PC-9 (cell line): ENCODE results near the gene PHF20. TPM values are rescaled to one million over a fixed set of nuclear protein-coding genes. Genes with fewer than 3 reads are reported as not detected.

ENCODE experiments used
- BruUV-seq: library from RNA; stranded (reverse); fragments of 400-500 nt; replicated peaks from 2 replicates; lab custom pipeline; 2021; lab: Mats Ljungman, UMichigan
- CTCF ChIA-PET: fragments of 300-600 bp; sonication (Branson Sonifier 250); formaldehyde crosslinking; loops from one replicate; lab custom pipeline; 2022; ENCODE audit warnings: antibody characterized with exemption; lab: Charles Lee
- POLR2A ChIA-PET: fragments of 300-600 bp; sonication (Branson Sonifier 250); formaldehyde crosslinking; loops from one replicate; lab custom pipeline; 2022; ENCODE audit warnings: antibody characterized with exemption; ENCODE audit not compliant: unreplicated experiment; lab: Charles Lee
- DNase-seq, 2 experiments: peaks; one replicate each; pipeline versions ENCODE4 v3.0.0 to v3.0.0-alpha.2; 2015 to 2022; ENCODE audit warnings: mixed read lengths in 1 of 2
- H2AFZ ChIP-seq: fragments of 200-600 bp; sonication (generic); 2 replicates; pipeline ENCODE4 v1.8.1; 2017; ENCODE audit warnings: antibody characterized with exemption
- H3F3A ChIP-seq: fragments of 200-600 bp; sonication (generic); 2 replicates; pipeline ENCODE4 v1.8.1; 2017; ENCODE audit warnings: antibody characterized with exemption, mild to moderate bottlenecking, low read depth; ENCODE audit not compliant: insufficient read depth
- H3K27ac ChIP-seq: fragments of 200-600 bp; sonication (generic); 2 replicates; pipeline ENCODE4 v1.6.1; 2016; ENCODE audit warnings: mixed run types
- H3K27me3 ChIP-seq: fragments of 200-600 bp; sonication (generic); 2 replicates; pipeline ENCODE4 v1.6.1; 2016; ENCODE audit warnings: low read depth, mixed run types; ENCODE audit not compliant: insufficient read depth
- H3K36me3 ChIP-seq: fragments of 200-600 bp; sonication (generic); 2 replicates; pipeline ENCODE4 v1.6.1; 2016; ENCODE audit warnings: low read depth, mixed run types
- H3K4me1 ChIP-seq: fragments of 200-600 bp; sonication (generic); replicated peaks from 2 replicates; pipeline ENCODE4 v1.6.1; 2016; ENCODE audit warnings: mixed run types; ENCODE audit not compliant: insufficient read depth
- H3K4me2 ChIP-seq: fragments of 200-600 bp; sonication (generic); 2 replicates; pipeline ENCODE4 v1.6.1; 2017; ENCODE audit warnings: mixed run types
- H3K4me3 ChIP-seq: fragments of 200-600 bp; sonication (generic); 2 replicates; pipeline ENCODE4 v1.6.1; 2016; ENCODE audit warnings: mixed run types
- H3K79me2 ChIP-seq: fragments of 200-600 bp; sonication (generic); 2 replicates; pipeline ENCODE4 v1.6.1; 2017; ENCODE audit warnings: low read depth, mixed run types
- H3K9me2 ChIP-seq: fragments of 200-600 bp; sonication (generic); 2 replicates; pipeline ENCODE4 v1.8.1; 2017; ENCODE audit warnings: mild to moderate bottlenecking; ENCODE audit not compliant: insufficient read depth
- H3K9me3 ChIP-seq: fragments of 200-600 bp; sonication (generic); 2 replicates; pipeline ENCODE4 v1.8.1; 2016; ENCODE audit warnings: low read depth; ENCODE audit not compliant: insufficient read depth
- H4K20me1 ChIP-seq: fragments of 200-600 bp; sonication (generic); 2 replicates; pipeline ENCODE4 v1.8.1; 2017; ENCODE audit not compliant: insufficient read depth
- EZH2 ChIP-seq: fragments of 200-600 bp; sonication (generic); IDR thresholded peaks from 2 replicates; pipeline ENCODE4 v1.8.0; 2017; ENCODE audit warnings: antibody characterized with exemption, low read depth
- intact Hi-C: fragments of 100-400 bp; cut with micrococcal nuclease; formaldehyde crosslinking; loops from one replicate; pipeline ENCODE4 v1.10.0; 2022; ENCODE audit not compliant: unreplicated experiment
- total RNA-seq: library from RNA; stranded (reverse); gene quantifications from 2 replicates; pipeline ENCODE4 v1.2.3, GENCODE V29; 2021
- TF ChIP-seq, protein P1 (sequence below): fragments of 200-600 bp; sonication (generic); conservative IDR thresholded peaks from 2 replicates; pipeline ENCODE4 v1.6.1; 2017; ENCODE audit warnings: mixed run types, antibody characterized with exemption, mild to moderate bottlenecking, moderate library complexity

The PHF20 gene
- total RNA-seq, 1 experiment from 2014 or later, result 59.8 TPM

DNA sequence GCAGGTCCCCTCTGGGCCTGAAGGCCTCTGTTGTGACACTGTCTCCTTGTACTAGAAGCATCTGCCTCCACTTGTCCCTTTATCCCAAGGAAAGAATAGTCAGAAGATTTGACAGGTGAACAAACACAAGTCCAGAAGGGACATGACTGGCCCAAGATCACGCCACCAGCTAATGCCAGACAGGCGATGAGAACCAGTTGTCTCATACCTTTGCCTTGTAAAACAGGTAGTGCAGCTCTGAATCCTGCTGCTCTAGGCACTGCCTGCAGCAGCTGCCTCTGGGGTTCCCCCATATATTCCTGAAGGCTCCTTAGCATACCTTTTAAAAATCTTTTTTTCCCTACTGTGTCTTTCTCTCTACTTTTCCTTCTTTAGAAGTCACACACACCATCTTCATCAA is 157.5 kb downstream of the PHF20 start:
- intact Hi-C loops, result no loop called here
- Histone ChIP-seq H3K9me3 (no peaks in the 10 kb centered on the region), H3K4me1 (no peaks in the 10 kb centered on the region), H3F3A (no peaks in the 10 kb centered on the region), H3K4me2 (no peak overlapping the region), H3K79me2 (no peaks in the 10 kb centered on the region), H3K27ac (no peak overlapping the region), H2AFZ (no peak overlapping the region), H3K36me3 (no peaks in the 10 kb centered on the region), H3K9me2 (no peaks in the 10 kb centered on the region), H4K20me1 (no peaks in the 10 kb centered on the region; the same call in 1 of the 2 replicates), H3K4me3 (no peak overlapping the region), H3K27me3 (no peaks in the 10 kb centered on the region)
- no peak for TF ChIP-seq EZH2
- TF ChIP-seq, protein P1, sequence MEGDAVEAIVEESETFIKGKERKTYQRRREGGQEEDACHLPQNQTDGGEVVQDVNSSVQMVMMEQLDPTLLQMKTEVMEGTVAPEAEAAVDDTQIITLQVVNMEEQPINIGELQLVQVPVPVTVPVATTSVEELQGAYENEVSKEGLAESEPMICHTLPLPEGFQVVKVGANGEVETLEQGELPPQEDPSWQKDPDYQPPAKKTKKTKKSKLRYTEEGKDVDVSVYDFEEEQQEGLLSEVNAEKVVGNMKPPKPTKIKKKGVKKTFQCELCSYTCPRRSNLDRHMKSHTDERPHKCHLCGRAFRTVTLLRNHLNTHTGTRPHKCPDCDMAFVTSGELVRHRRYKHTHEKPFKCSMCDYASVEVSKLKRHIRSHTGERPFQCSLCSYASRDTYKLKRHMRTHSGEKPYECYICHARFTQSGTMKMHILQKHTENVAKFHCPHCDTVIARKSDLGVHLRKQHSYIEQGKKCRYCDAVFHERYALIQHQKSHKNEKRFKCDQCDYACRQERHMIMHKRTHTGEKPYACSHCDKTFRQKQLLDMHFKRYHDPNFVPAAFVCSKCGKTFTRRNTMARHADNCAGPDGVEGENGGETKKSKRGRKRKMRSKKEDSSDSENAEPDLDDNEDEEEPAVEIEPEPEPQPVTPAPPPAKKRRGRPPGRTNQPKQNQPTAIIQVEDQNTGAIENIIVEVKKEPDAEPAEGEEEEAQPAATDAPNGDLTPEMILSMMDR, result no peak
- POLR2A ChIA-PET, result no interaction called here
- CTCF ChIA-PET, result no interaction called here
- no peak for DNase-seq
- no TSS peak for BruUV-seq

DNA sequence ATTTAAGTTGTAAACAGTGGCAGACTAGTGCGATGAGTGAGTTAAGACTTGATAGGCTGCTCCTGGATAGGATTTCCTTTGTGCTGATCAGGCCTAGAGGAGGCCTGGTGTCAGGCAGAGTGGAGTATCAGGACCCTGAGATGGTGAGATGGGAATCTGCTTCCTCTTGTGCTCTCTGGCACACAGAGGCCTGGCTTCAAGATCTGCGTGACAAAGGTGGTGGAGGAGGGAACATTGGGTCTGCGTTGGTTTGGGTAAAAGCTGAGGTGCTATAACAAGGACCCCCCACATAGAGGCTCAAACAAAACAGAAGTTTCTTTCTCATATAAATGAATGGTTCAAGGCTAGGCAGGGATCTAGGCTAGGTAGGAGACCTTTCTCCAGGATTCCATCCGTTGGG is 162.2 kb downstream of the PHF20 start:
- Histone ChIP-seq H3K27me3 (no peaks in the 10 kb centered on the region), H3K79me2 (no peaks in the 10 kb centered on the region), H3F3A (no peaks in the 10 kb centered on the region), H3K4me1 (no peaks in the 10 kb centered on the region), H2AFZ (no peak overlapping the region), H3K4me3 (no peak overlapping the region), H3K4me2 (no peak overlapping the region), H3K36me3 (no peaks in the 10 kb centered on the region), H3K9me2 (no peaks in the 10 kb centered on the region), H3K9me3 (no peaks in the 10 kb centered on the region), H4K20me1 (no peaks in the 10 kb centered on the region), H3K27ac (no peak overlapping the region)
- no TSS peak for BruUV-seq
- no peak for TF ChIP-seq EZH2
- TF ChIP-seq, protein P1, result no peak
- CTCF ChIA-PET, result interaction anchor here (0.5 kb wide), 1 partner anchor 126 kb away, joined by 3 read pairs; no protein-coding TSS in a partner anchor
- POLR2A ChIA-PET, result no interaction called here
- intact Hi-C loops, result no loop called here
- no peak for DNase-seq

DNA sequence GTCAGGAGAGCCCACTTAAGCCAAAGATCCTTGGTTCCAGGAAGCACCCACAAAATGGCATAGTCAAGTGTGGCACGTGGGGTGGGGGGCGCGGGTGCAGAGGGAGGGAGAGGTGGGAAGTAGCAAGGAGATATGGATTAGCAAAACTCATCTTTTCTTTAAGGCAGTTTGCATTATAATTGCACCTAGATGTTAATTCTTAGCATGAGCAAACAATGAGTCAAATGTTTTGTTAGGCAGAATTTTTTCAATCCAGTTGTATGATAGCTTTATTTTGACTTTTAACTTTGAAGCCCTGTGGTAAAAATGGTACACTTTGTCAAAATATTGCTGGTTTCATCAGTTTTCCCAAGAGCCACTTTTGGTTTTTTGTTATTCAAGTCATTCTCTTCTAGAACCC is 167.4 kb downstream of the PHF20 start:
- DNase-seq, result no peak
- H3K4me2 ChIP-seq, result no peak overlapping the region
- H2AFZ ChIP-seq, result no peak overlapping the region
- H3K27ac ChIP-seq, result no peak overlapping the region
- H3K9me2 ChIP-seq, result no peaks in the 10 kb centered on the region
- ChIA-PET CTCF (no interaction called here), POLR2A (no interaction called here)
- no peak overlapping the region for H3K4me3 ChIP-seq
- H3K27me3 ChIP-seq, result no peaks in the 10 kb centered on the region
- no peaks in the 10 kb centered on the region for H3K36me3 ChIP-seq
- no peaks in the 10 kb centered on the region for H3F3A ChIP-seq
- H3K79me2 ChIP-seq, result no peaks in the 10 kb centered on the region
- TF ChIP-seq EZH2, result no peak
- TF ChIP-seq, protein P1, result no peak
- H4K20me1 ChIP-seq, result no peaks in the 10 kb centered on the region
- no peaks in the 10 kb centered on the region for H3K9me3 ChIP-seq
- no TSS peak for BruUV-seq
- H3K4me1 ChIP-seq, result no peaks in the 10 kb centered on the region
- intact Hi-C loops, result no loop called here
